ENCODE data around the gene ASIC1.

DNA sequence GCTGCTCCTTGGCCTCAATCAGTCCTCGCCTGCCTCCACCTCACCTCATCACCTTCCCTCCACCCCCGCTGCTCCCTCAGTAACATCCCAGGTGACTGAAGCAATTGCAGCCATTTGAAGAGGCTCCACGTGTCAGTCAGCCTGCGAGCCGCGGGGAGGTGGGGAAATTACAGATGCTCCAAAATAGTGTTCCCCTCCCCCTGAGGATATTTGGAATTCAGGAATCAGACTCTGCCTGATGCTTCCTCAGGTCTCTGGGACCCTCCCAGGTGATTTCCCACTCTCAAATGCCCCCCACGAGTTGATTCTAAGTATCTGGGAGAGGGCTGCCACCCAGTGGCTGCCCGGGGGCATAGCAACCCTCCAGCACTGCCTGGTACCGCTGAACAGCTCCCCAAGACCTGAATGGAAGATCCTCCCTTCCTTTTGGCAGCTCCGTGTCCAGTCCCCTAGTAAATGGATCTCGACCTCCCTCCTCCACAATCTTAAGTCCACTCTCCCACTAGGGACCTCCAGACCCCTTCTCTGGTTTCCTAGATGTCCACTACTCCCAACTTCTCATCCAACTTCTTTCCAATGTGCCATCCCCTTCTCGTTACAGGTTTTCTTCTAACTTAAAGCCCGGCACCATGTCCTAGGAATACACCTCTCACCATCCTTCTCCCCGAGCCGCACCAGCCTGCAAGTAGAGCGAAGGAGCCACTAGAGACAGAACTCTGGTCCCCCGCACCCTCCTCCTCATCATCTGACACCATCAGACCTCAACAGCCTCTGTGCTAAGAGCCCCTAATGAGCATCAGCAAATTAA, 1.4 kb upstream of the ASIC1 start:
- TF ChIP-seq CTCF (IDR thresholded peaks at IDR 0.05) (peak; percentile 85 to 98 (median 95)), POLR2AphosphoS5 (IDR thresholded peaks at IDR 0.05) (no peak)
